GM19193 (cell line): ENCODE data around the gene NPC1.

ENCODE experiments used
- POLR2A ChIP-seq: IDR thresholded peaks from 4 replicates; pipeline ENCODE4 v1.6.1; 2011; ENCODE audit not compliant: insufficient read depth, insufficient read length; ENCODE audit errors: extremely low read depth

Gene NPC1

GRCh38 chr18:23569299-23570063, 16.8 kb downstream of the NPC1 start:
- TF ChIP-seq POLR2A = no peak

DNA sequence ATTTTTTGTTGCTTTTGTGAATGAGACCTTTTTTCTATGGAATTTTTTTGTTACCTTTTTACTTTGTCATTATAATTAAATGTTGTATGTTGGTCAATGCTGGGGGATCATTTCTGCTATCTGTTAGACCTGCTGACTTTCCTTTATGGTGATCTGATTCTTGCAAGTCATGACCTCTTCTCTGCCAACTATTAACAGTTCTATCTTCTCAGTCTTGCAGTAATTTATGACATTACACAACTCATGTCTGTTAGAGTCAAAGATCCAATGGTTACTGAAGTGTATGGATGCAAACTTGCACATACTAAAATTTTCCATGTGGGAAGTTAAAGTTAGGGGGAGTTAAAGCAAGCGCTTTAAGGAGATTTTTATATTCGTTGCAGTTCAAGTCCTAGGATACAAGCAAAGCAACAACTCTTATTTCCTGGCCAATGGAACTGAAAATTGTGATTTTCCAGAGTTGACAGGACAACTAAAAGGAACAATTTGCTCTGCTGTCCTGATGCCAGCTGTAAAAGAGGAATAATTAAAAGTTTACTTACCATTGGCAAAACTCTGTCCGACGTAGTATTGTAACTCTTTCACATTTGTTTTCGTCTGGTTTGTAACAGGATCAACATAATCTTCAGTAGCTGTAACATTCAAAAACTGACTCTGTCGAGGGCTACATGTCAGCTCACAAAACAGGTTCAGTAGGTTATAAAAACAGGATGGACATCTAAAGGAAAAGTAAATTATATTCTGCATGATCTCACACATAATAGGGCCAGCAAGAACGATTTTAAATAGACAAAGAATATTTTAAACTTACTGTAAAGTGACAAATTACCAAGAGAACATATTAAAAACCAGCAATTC, 17.8 kb downstream of the NPC1 start:
- TF ChIP-seq POLR2A = no peak

DNA sequence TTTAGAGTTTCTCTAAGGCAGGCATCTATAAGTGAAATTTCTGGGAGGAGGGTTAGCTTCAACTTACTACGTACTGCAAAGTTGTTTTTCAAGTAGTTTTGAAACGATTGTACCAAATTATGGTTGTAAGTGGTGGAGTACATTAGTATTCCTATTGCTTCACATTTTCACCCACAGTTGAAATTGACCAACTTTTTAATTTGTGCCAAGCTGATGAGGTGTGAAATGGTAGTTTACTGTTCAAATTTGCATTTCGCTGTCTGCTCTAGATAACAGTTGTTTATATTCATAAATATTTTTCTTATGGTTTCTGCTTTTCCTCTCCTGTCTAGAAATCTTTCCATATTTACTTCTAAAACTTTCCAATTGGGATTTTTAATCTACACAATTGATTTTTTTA, 18.6 kb downstream of the NPC1 start:
- no peak for TF ChIP-seq POLR2A

GRCh38 chr18:23565916-23566547, 20.3 kb downstream of the NPC1 start:
- no peak for TF ChIP-seq POLR2A

- TF ChIP-seq POLR2A = no peak
These were observed 22.8 kb downstream of the NPC1 start for GRCh38 chr18:23563377-23564043.

- TF ChIP-seq POLR2A = no peak
These were observed 26.1 kb downstream of the NPC1 start for GRCh38 chr18:23560186-23560585.

DNA sequence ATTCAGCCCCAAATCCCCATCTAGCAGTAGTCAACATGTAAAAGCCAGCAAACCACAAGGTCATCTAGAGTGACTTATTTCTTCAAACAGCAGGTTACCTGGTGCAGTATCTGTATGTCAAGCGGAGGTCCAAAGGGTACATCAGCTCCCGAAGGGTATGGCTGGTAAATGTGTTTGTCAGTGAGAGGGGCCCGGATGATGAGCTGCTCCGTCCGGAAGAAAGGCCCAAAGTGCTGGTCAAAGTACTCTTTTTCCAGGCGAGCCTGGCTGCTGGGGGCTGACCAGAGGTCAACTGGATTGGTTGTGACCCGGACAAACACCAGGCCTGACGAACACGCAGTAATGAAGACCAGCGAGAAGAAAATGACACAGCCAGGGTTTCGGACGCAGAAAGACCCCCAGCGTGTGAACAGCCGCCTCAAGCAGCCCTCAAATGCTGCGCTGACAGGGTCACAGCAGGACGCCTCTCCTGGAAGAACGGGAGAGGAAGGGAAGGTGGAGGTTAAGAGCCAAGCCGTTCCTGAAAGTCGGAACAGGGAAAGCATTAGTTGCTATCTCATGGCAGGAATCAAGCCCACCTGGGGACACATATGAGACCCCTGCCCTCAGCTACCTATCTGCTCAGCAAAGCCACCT, 30.0 kb downstream of the NPC1 start:
- no peak for TF ChIP-seq POLR2A

GRCh38 chr18:23553887-23554286, 32.4 kb downstream of the NPC1 start:
- TF ChIP-seq POLR2A = no peak

- TF ChIP-seq POLR2A = no peak
These were observed 33.8 kb downstream of the NPC1 start for GRCh38 chr18:23552505-23552904.

- no peak for TF ChIP-seq POLR2A
These were observed 34.3 kb downstream of the NPC1 start for GRCh38 chr18:23551978-23552377.

- TF ChIP-seq POLR2A = no peak
These were observed 35.4 kb downstream of the NPC1 start for GRCh38 chr18:23550898-23551297.

- no peak for TF ChIP-seq POLR2A
These were observed 37.6 kb downstream of the NPC1 start for GRCh38 chr18:23548719-23549118.

DNA sequence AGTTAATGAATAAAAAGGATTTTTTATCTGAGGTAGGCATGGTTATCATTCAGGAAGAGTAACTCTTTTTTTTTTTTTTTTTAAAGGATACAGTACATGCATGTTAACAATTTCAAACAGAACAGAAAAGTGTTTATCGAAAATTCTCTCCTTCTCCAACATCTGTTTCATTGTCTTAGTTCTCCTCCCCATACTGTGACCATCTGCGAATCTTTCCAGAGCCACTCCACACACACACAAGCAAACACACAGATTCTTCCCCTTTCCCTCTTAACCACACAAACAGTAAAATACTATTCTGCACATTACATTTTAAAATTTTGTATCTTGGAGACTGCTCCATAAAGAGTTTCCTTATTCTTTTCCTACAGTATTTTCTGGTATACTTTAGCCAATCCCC, 38.0 kb downstream of the NPC1 start:
- TF ChIP-seq POLR2A = no peak

GRCh38 chr18:23547846-23548245, 38.5 kb downstream of the NPC1 start:
- no peak for TF ChIP-seq POLR2A
